Neural cell (in vitro differentiated cells): ENCODE measurements around the gene GARIN3. TPM values are rescaled to one million over a fixed set of nuclear protein-coding genes. Genes with fewer than 3 reads are reported as not detected.

Source experiments
- H2AFZ ChIP-seq: fragments of 200-600, 300-800 bp; sonication (generic), shearing (Covaris generic); 2 replicates; pipeline ENCODE4 v1.6.0; 2014; ENCODE audit warnings: low read depth, mild to moderate bottlenecking, antibody characterized with exemption, low read length, moderate library complexity
- H3F3A ChIP-seq: fragments of 200-600 bp; shearing (Covaris generic); 2 replicates; pipeline ENCODE4 v1.6.1; 2016; ENCODE audit warnings: mild to moderate bottlenecking, moderate library complexity, mixed read lengths, antibody characterized with exemption, low read length; ENCODE audit not compliant: insufficient read depth, poor library complexity, severe bottlenecking
- H3K27ac ChIP-seq: fragments of 200-600, 300-800 bp; sonication (generic), shearing (Covaris generic); 2 replicates; pipeline ENCODE4 v1.5.1; 2014; ENCODE audit warnings: mild to moderate bottlenecking, low read length, moderate library complexity
- H3K27me3 ChIP-seq: fragments of 300-800, 200-600 bp; sonication (generic), shearing (Covaris generic); 2 replicates; pipeline ENCODE4 v1.6.0; 2014; ENCODE audit warnings: mild to moderate bottlenecking, low read depth, low read length, moderate library complexity; ENCODE audit not compliant: insufficient read depth
- H3K36me3 ChIP-seq: fragments of 300-800, 200-600 bp; sonication (generic), shearing (Covaris generic); 2 replicates; pipeline ENCODE4 v1.5.1; 2014; ENCODE audit warnings: mild to moderate bottlenecking, antibody characterized with exemption, low read length, moderate library complexity; ENCODE audit not compliant: insufficient read depth
- H3K4me2 ChIP-seq: fragments of 300-800, 200-600 bp; sonication (generic), shearing (Covaris generic); 2 replicates; pipeline ENCODE4 v1.6.0; 2014; ENCODE audit warnings: mild to moderate bottlenecking, low read length
- H3K4me3 ChIP-seq: fragments of 300-800, 200-600 bp; sonication (generic), shearing (Covaris generic); 2 replicates; pipeline ENCODE4 v1.5.1; 2014; ENCODE audit warnings: mild to moderate bottlenecking, low read length, moderate library complexity
- H3K79me2 ChIP-seq: fragments of 200-600 bp; shearing (Covaris generic); replicated peaks from 2 replicates; pipeline ENCODE4 v1.6.0; 2014; ENCODE audit warnings: mild to moderate bottlenecking, low read length, moderate library complexity; ENCODE audit not compliant: insufficient read depth
- H3K9ac ChIP-seq: fragments of 300-800, 200-600 bp; sonication (generic), shearing (Covaris generic); 2 replicates; pipeline ENCODE4 v1.6.1; 2016; ENCODE audit warnings: mild to moderate bottlenecking, low read length, mixed read lengths
- H3K9me2 ChIP-seq: fragments of 200-600 bp; shearing (Covaris generic); 2 replicates; pipeline ENCODE4 v1.6.1; 2016; ENCODE audit warnings: mild to moderate bottlenecking, low read length, mixed read lengths; ENCODE audit not compliant: insufficient read depth
- H3K9me3 ChIP-seq: fragments of 200-600, 300-800 bp; sonication (generic), shearing (Covaris generic); 2 replicates; pipeline ENCODE4 v1.6.1; 2016; ENCODE audit warnings: mild to moderate bottlenecking, mixed run types, low read length, moderate library complexity, mixed read lengths
- H4K20me1 ChIP-seq: fragments of 200-600 bp; shearing (Covaris generic); 2 replicates; pipeline ENCODE4 v1.6.1; 2016; ENCODE audit warnings: mild to moderate bottlenecking, mixed run types; ENCODE audit not compliant: insufficient read depth
- EP300 ChIP-seq: fragments of 450-650 bp; conservative IDR thresholded peaks from 2 replicates; pipeline ENCODE4 v1.6.1; 2014; ENCODE audit warnings: antibody characterized with exemption, mild to moderate bottlenecking, moderate library complexity; ENCODE audit not compliant: poor library complexity, severe bottlenecking
- EZH2 ChIP-seq: fragments of 200-600, 300-800 bp; shearing (Covaris generic), sonication (generic); IDR thresholded peaks from 2 replicates; pipeline ENCODE4 v1.6.1; 2014; ENCODE audit warnings: antibody characterized with exemption, low read length, borderline replicate concordance, mild to moderate bottlenecking; ENCODE audit not compliant: insufficient read depth, poor library complexity, severe bottlenecking
- MXI1 ChIP-seq: fragments of 450-650 bp; conservative IDR thresholded peaks from 2 replicates; pipeline ENCODE4 v1.6.1; 2014; ENCODE audit warnings: antibody characterized with exemption, mild to moderate bottlenecking; ENCODE audit not compliant: poor library complexity, severe bottlenecking
- POLR2AphosphoS5 ChIP-seq: IDR thresholded peaks from 2 replicates; pipeline ENCODE4 v1.6.1; 2012
- RAD21 ChIP-seq: fragments of 450-650 bp; conservative IDR thresholded peaks from 2 replicates; pipeline ENCODE4 v1.6.1; 2014; ENCODE audit warnings: antibody characterized with exemption, mild to moderate bottlenecking, moderate library complexity
- SMC3 ChIP-seq: fragments of 450-650 bp; conservative IDR thresholded peaks from 2 replicates; pipeline ENCODE4 v1.6.1; 2014; ENCODE audit warnings: antibody characterized with exemption, mild to moderate bottlenecking, moderate library complexity; ENCODE audit not compliant: poor library complexity
- TAF1 ChIP-seq: IDR thresholded peaks from 2 replicates; pipeline ENCODE4 v1.6.1; 2012; ENCODE audit warnings: low read depth
- polyA plus RNA-seq: library from polyadenylated mRNA; depleted of rRNA; stranded (reverse); fragments of >200 nt; gene quantifications from 2 replicates; pipeline ENCODE4 v1.2.3, GENCODE V29; 2014
- TF ChIP-seq, protein P1 (sequence below): fragments of 450-650 bp; IDR thresholded peaks from 2 replicates; pipeline ENCODE4 v1.5.1; 2014; ENCODE audit warnings: antibody characterized with exemption, mild to moderate bottlenecking, moderate library complexity; ENCODE audit not compliant: poor library complexity, severe bottlenecking
- TF ChIP-seq, protein P2 (sequence below): IDR thresholded peaks from 2 replicates; pipeline ENCODE4 v1.6.1; 2012; ENCODE audit warnings: borderline replicate concordance

Gene GARIN3
- polyA plus RNA-seq, 1 donor from 2014 or later = not detected

DNA sequence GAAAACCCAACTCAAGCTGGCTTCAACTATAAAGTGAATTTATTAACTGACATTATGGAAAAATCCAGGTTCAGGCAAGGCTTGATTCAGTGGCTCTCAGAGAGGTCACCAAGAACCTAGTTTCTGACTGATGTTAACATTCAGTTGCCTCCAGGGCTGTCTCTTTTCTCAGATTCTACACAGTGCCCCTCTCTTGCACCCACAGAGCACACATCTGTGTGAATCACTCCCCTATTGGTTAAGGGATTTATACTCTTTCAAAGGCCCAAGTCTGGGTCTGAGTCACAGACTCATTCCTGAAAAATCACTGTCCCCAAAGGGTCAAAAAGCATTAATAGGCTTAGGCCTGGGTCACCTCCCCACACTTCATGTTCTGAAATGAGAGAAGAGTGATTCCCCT lies 51.1 kb downstream of the GARIN3 start:
- no peak overlapping the region for H3K4me3 ChIP-seq
- no peak overlapping the region for H3K27ac ChIP-seq
- no peaks in the 10 kb centered on the region for H4K20me1 ChIP-seq
- H3K4me2 ChIP-seq = no peak overlapping the region
- TF ChIP-seq TAF1 = no peak
- TF ChIP-seq, protein P1, sequence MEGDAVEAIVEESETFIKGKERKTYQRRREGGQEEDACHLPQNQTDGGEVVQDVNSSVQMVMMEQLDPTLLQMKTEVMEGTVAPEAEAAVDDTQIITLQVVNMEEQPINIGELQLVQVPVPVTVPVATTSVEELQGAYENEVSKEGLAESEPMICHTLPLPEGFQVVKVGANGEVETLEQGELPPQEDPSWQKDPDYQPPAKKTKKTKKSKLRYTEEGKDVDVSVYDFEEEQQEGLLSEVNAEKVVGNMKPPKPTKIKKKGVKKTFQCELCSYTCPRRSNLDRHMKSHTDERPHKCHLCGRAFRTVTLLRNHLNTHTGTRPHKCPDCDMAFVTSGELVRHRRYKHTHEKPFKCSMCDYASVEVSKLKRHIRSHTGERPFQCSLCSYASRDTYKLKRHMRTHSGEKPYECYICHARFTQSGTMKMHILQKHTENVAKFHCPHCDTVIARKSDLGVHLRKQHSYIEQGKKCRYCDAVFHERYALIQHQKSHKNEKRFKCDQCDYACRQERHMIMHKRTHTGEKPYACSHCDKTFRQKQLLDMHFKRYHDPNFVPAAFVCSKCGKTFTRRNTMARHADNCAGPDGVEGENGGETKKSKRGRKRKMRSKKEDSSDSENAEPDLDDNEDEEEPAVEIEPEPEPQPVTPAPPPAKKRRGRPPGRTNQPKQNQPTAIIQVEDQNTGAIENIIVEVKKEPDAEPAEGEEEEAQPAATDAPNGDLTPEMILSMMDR = no peak
- TF ChIP-seq, protein P2, sequence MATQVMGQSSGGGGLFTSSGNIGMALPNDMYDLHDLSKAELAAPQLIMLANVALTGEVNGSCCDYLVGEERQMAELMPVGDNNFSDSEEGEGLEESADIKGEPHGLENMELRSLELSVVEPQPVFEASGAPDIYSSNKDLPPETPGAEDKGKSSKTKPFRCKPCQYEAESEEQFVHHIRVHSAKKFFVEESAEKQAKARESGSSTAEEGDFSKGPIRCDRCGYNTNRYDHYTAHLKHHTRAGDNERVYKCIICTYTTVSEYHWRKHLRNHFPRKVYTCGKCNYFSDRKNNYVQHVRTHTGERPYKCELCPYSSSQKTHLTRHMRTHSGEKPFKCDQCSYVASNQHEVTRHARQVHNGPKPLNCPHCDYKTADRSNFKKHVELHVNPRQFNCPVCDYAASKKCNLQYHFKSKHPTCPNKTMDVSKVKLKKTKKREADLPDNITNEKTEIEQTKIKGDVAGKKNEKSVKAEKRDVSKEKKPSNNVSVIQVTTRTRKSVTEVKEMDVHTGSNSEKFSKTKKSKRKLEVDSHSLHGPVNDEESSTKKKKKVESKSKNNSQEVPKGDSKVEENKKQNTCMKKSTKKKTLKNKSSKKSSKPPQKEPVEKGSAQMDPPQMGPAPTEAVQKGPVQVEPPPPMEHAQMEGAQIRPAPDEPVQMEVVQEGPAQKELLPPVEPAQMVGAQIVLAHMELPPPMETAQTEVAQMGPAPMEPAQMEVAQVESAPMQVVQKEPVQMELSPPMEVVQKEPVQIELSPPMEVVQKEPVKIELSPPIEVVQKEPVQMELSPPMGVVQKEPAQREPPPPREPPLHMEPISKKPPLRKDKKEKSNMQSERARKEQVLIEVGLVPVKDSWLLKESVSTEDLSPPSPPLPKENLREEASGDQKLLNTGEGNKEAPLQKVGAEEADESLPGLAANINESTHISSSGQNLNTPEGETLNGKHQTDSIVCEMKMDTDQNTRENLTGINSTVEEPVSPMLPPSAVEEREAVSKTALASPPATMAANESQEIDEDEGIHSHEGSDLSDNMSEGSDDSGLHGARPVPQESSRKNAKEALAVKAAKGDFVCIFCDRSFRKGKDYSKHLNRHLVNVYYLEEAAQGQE = no peak
- no peak for TF ChIP-seq RAD21
- TF ChIP-seq MXI1 = no peak
- TF ChIP-seq EP300 = no peak
- TF ChIP-seq SMC3 = no peak
- TF ChIP-seq POLR2AphosphoS5 = no peak
- TF ChIP-seq EZH2 = no peak
- no peaks in the 10 kb centered on the region for H3K9me2 ChIP-seq
- no peaks in the 10 kb centered on the region for H3K36me3 ChIP-seq
- no peaks in the 10 kb centered on the region for H3K9me3 ChIP-seq
- no peaks in the 10 kb centered on the region for H3K27me3 ChIP-seq
- H3K9ac ChIP-seq = no peak overlapping the region
- no peak overlapping the region for H2AFZ ChIP-seq
- H3K79me2 ChIP-seq = no peaks in the 10 kb centered on the region
- H3F3A ChIP-seq = no peaks in the 10 kb centered on the region

DNA sequence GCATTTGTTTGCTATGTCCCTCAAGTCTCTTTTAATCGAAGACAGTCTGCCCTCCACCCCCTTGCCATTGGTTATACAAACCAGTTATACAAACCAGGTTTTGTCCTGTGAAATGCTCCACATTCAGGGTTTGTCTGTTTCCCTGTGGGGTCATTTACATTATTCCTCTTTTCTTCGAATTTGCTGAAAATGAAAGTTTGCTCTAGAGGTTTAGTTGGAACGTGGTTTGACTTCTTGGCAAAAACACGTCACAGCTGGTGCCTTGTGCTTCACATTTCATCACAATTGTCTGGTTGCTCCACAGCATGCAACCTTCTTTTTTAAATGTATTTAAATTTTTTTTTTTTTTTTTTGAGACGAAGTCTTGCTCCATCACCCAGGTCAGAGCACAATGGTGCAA lies 53.1 kb downstream of the GARIN3 start:
- H3F3A ChIP-seq = no peaks in the 10 kb centered on the region
- TF ChIP-seq, protein P1 = no peak
- TF ChIP-seq SMC3 (no peak), EZH2 (no peak), RAD21 (no peak), TAF1 (no peak), MXI1 (no peak), EP300 (no peak), POLR2AphosphoS5 (no peak)
- TF ChIP-seq, protein P2 = no peak
- H4K20me1 ChIP-seq = no peaks in the 10 kb centered on the region
- H3K9me2 ChIP-seq = no peaks in the 10 kb centered on the region
- no peaks in the 10 kb centered on the region for H3K27me3 ChIP-seq
- H3K9ac ChIP-seq = no peak overlapping the region
- H3K4me2 ChIP-seq = no peak overlapping the region
- no peak overlapping the region for H3K27ac ChIP-seq
- H3K9me3 ChIP-seq = no peaks in the 10 kb centered on the region
- H3K4me3 ChIP-seq = no peak overlapping the region
- H3K36me3 ChIP-seq = no peaks in the 10 kb centered on the region
- no peak overlapping the region for H2AFZ ChIP-seq
- H3K79me2 ChIP-seq = no peaks in the 10 kb centered on the region
